H1 (cell line): ENCODE measurements around the gene NOS2. TPM values are rescaled to one million over a fixed set of nuclear protein-coding genes. Genes with fewer than 3 reads are reported as not detected.

Experiments used
- CTCF ChIA-PET: fragments of 300-600 bp; sonication (Branson Sonifier 250); formaldehyde crosslinking; loops from one replicate; lab custom pipeline; 2021; ENCODE audit not compliant: partially characterized antibody; lab: Charles Lee
- POLR2A ChIA-PET: fragments of 300-600 bp; sonication (Branson Sonifier 250); formaldehyde crosslinking; loops from one replicate; lab custom pipeline; 2021; ENCODE audit warnings: inconsistent platforms; ENCODE audit not compliant: partially characterized antibody; lab: Charles Lee
- DNase-seq, 2 experiments: peaks; one replicate each; pipeline versions ENCODE4 v3.0.0 to v3.0.0-alpha.2; 2010 to 2022; ENCODE audit warnings: low spot score in 2 of 2, low read depth in 1 of 2, mixed read lengths in 1 of 2
- FAIRE-seq: peaks from 2 replicates; lab custom pipeline; 2011; peaks lifted over from hg19 to GRCh38; lab: Jason Lieb, UNC
- H2AFZ ChIP-seq: 2 replicates; pipeline ENCODE4 v1.8.1; 2012; ENCODE audit warnings: low read length, inconsistent platforms
- H2AK5ac ChIP-seq: 2 replicates; pipeline ENCODE4 v1.6.1; 2013; ENCODE audit warnings: low read depth, low read length
- H2BK120ac ChIP-seq: replicated peaks from 2 replicates; pipeline ENCODE3; 2013; ENCODE audit warnings: low read depth, low read length, inconsistent platforms
- H2BK12ac ChIP-seq: 2 replicates; pipeline ENCODE4 v1.6.1; 2013; ENCODE audit warnings: low read depth, low read length
- H2BK15ac ChIP-seq: 2 replicates; pipeline ENCODE4 v1.6.1; 2013; ENCODE audit warnings: low read length
- H2BK20ac ChIP-seq: 2 replicates; pipeline ENCODE4 v1.6.1; 2013; ENCODE audit warnings: low read length
- H2BK5ac ChIP-seq: 2 replicates; pipeline ENCODE4 v1.6.1; 2013; ENCODE audit warnings: low read depth, low read length
- H3K14ac ChIP-seq: 2 replicates; pipeline ENCODE4 v1.6.1; 2013; ENCODE audit warnings: inconsistent platforms; ENCODE audit not compliant: insufficient read length
- H3K18ac ChIP-seq: 2 replicates; pipeline ENCODE4 v1.6.1; 2013; ENCODE audit warnings: low read length; ENCODE audit errors: extremely low read depth
- H3K23ac ChIP-seq: 2 replicates; pipeline ENCODE4 v1.6.1; 2013; ENCODE audit warnings: inconsistent platforms; ENCODE audit not compliant: insufficient read length
- H3K23me2 ChIP-seq: 2 replicates; pipeline ENCODE4 v1.6.1; 2013; ENCODE audit warnings: low read depth, low read length
- H3K27ac ChIP-seq: 2 replicates; pipeline ENCODE4 v1.6.1; 2011; ENCODE audit warnings: low read depth, low read length, inconsistent platforms
- H3K27me3 ChIP-seq, 4 experiments: replicated peaks in 1 of 4; 1 replicate in 1 of 4; 2 replicates in 3 of 4; pipeline versions ENCODE4 v1.6.1 to v1.8.1; 2011 to 2013; ENCODE audit warnings: low read length in 3 of 4, mild to moderate bottlenecking in 3 of 4, inconsistent platforms in 2 of 4, mixed read lengths in 2 of 4, moderate library complexity in 1 of 4; ENCODE audit not compliant: control insufficient read depth in 3 of 4, insufficient read depth in 3 of 4; ENCODE audit errors: extremely low read depth in 1 of 4
- H3K36me3 ChIP-seq, 4 experiments: 2 replicates each; pipeline versions ENCODE4 v1.6.1 to v1.8.1; 2011 to 2013; ENCODE audit warnings: mild to moderate bottlenecking in 4 of 4, low read length in 3 of 4, moderate library complexity in 2 of 4, control low read depth in 1 of 4, inconsistent platforms in 1 of 4; ENCODE audit not compliant: insufficient read depth in 4 of 4, control insufficient read depth in 2 of 4
- H3K4ac ChIP-seq: replicated peaks from 2 replicates; pipeline ENCODE3; 2013; ENCODE audit warnings: low read length, low read depth, mixed read lengths, inconsistent platforms; ENCODE audit not compliant: insufficient read length
- H3K4me1 ChIP-seq, 4 experiments: replicated peaks in 1 of 4; 1 replicate in 1 of 4; 2 replicates in 3 of 4; pipeline versions ENCODE4 v1.6.1 to v1.8.1; 2011 to 2013; ENCODE audit warnings: low read length in 3 of 4, inconsistent platforms in 2 of 4, mixed read lengths in 1 of 4; ENCODE audit not compliant: insufficient read depth in 4 of 4, control insufficient read depth in 3 of 4
- H3K4me2 ChIP-seq, 2 experiments: 2 replicates each; pipeline versions ENCODE4 v1.6.1 to v1.8.1; 2011 to 2013; ENCODE audit warnings: low read depth in 2 of 2, low read length in 2 of 2, control low read depth in 1 of 2, inconsistent platforms in 1 of 2, mild to moderate bottlenecking in 1 of 2; ENCODE audit not compliant: insufficient read depth in 1 of 2
- H3K4me3 ChIP-seq, 4 experiments: fragments of 200-600, 300-600 bp in 1 of 4; sonication (generic), shearing (Covaris generic), sonication (Bioruptor Twin) in 1 of 4; 2 replicates each; pipeline versions ENCODE4 v1.5.1 to v1.8.1; 2011 to 2016; ENCODE audit warnings: low read length in 4 of 4, low read depth in 3 of 4, control low read depth in 2 of 4, inconsistent platforms in 2 of 4, mild to moderate bottlenecking in 2 of 4, mixed read lengths in 1 of 4, moderate library complexity in 1 of 4; ENCODE audit not compliant: insufficient read depth in 2 of 4; ENCODE audit errors: extremely low read depth in 1 of 4
- H3K56ac ChIP-seq: replicated peaks from 2 replicates; pipeline ENCODE3; 2013; ENCODE audit warnings: low read depth, mild to moderate bottlenecking, mixed read lengths, low read length, inconsistent platforms; ENCODE audit not compliant: insufficient read length
- H3K79me1 ChIP-seq: 2 replicates; pipeline ENCODE4 v1.6.1; 2013; ENCODE audit warnings: low read depth, low read length, control low read depth
- H3K79me2 ChIP-seq, 2 experiments: 2 replicates each; pipeline versions ENCODE4 v1.6.1 to v1.8.1; 2012 to 2013; ENCODE audit warnings: low read length in 2 of 2, mild to moderate bottlenecking in 2 of 2, inconsistent platforms in 1 of 2; ENCODE audit not compliant: insufficient read depth in 2 of 2, control insufficient read depth in 1 of 2
- H3K9ac ChIP-seq, 4 experiments: replicated peaks in 1 of 4; 1 replicate in 1 of 4; 2 replicates in 3 of 4; pipeline versions ENCODE4 v1.6.1 to v1.8.1; 2011 to 2013; ENCODE audit warnings: low read depth in 3 of 4, low read length in 3 of 4, control low read depth in 2 of 4, mild to moderate bottlenecking in 2 of 4, moderate library complexity in 2 of 4, inconsistent platforms in 1 of 4; ENCODE audit errors: extremely low read depth in 1 of 4
- H3K9me3 ChIP-seq, 2 experiments: 2 replicates each; pipeline versions ENCODE4 v1.6.1 to v1.8.1; 2012 to 2013; ENCODE audit warnings: mild to moderate bottlenecking in 2 of 2, moderate library complexity in 2 of 2, control low read depth in 1 of 2, inconsistent platforms in 1 of 2, low read depth in 1 of 2, low read length in 1 of 2, mixed read lengths in 1 of 2; ENCODE audit not compliant: insufficient read depth in 2 of 2
- H4K20me1 ChIP-seq, 2 experiments: replicated peaks in 1 of 2; 2 replicates each; pipeline versions ENCODE3 to v1.8.1; 2011 to 2013; ENCODE audit warnings: inconsistent platforms in 2 of 2, low read length in 2 of 2, mild to moderate bottlenecking in 1 of 2; ENCODE audit not compliant: insufficient read depth in 2 of 2, control insufficient read depth in 1 of 2
- H4K5ac ChIP-seq: 2 replicates; pipeline ENCODE4 v1.6.1; 2013; ENCODE audit warnings: low read length, low read depth, mixed read lengths, inconsistent platforms; ENCODE audit not compliant: insufficient read length
- H4K8ac ChIP-seq: 2 replicates; pipeline ENCODE4 v1.8.0; 2013; ENCODE audit warnings: mild to moderate bottlenecking, moderate library complexity, low read length, inconsistent platforms; ENCODE audit not compliant: insufficient read depth; ENCODE audit errors: extremely low read depth
- H4K91ac ChIP-seq: replicated peaks from 2 replicates; pipeline ENCODE3; 2013; ENCODE audit warnings: low read length, mixed read lengths, inconsistent platforms; ENCODE audit not compliant: insufficient read length
- EGR1 ChIP-seq: IDR thresholded peaks from 2 replicates; pipeline ENCODE4 v1.6.1; 2011; ENCODE audit warnings: low read depth, low read length, borderline replicate concordance
- EZH2 ChIP-seq: fragments of 200-600 bp; sonication (generic); IDR thresholded peaks from 2 replicates; pipeline ENCODE4 v1.7.1; 2012; ENCODE audit warnings: low read depth, mild to moderate bottlenecking, moderate library complexity, low read length, inconsistent platforms; ENCODE audit not compliant: severe bottlenecking
- HDAC2 ChIP-seq, 2 experiments: fragments of 300-600 bp in 1 of 2; sonication (generic) in 1 of 2; IDR thresholded peaks; 2 replicates each; pipeline ENCODE4 v1.6.1; 2011 to 2012; ENCODE audit warnings: low read depth in 2 of 2, low read length in 2 of 2, mild to moderate bottlenecking in 2 of 2, moderate library complexity in 2 of 2, borderline replicate concordance in 1 of 2, inconsistent platforms in 1 of 2
- HDAC6 ChIP-seq: IDR thresholded peaks from one replicate; pipeline ENCODE4 v1.7.1; 2012; ENCODE audit warnings: low read depth, mild to moderate bottlenecking, inconsistent platforms, low read length, moderate library complexity
- KDM5A ChIP-seq: fragments of 200-600 bp; IDR thresholded peaks from 2 replicates; pipeline ENCODE4 v1.7.1; 2012; ENCODE audit warnings: mild to moderate bottlenecking, low read length, inconsistent platforms, mixed read lengths
- PHF8 ChIP-seq: fragments of 200-600 bp; sonication (generic); conservative IDR thresholded peaks from 2 replicates; pipeline ENCODE4 v1.7.1; 2012; ENCODE audit warnings: low read depth, mild to moderate bottlenecking, inconsistent platforms, low read length, moderate library complexity
- POU5F1 ChIP-seq: IDR thresholded peaks from 2 replicates; pipeline ENCODE4 v1.6.1; 2011; ENCODE audit warnings: low read depth, mild to moderate bottlenecking, low read length, moderate library complexity
- RAD21 ChIP-seq, 2 experiments: IDR thresholded peaks in 1 of 2; conservative IDR thresholded peaks in 1 of 2; 2 replicates each; pipeline ENCODE4 v1.6.1; 2011; ENCODE audit warnings: low read depth in 2 of 2, low read length in 2 of 2, improper control_type of control experiment in 1 of 2, inconsistent platforms in 1 of 2, mild to moderate bottlenecking in 1 of 2, moderate library complexity in 1 of 2
- RXRA ChIP-seq: IDR thresholded peaks from 2 replicates; pipeline ENCODE4 v1.6.1; 2011; ENCODE audit warnings: low read depth, mild to moderate bottlenecking, low read length, moderate library complexity; ENCODE audit not compliant: insufficient read depth
- SIRT6 ChIP-seq: IDR thresholded peaks from one replicate; pipeline ENCODE4 v1.7.1; 2012; ENCODE audit warnings: low read length, inconsistent platforms
- USF2 ChIP-seq: IDR thresholded peaks from 2 replicates; pipeline ENCODE4 v1.6.1; 2011; ENCODE audit warnings: low read length, improper control_type of control experiment
- WGBS, 2 experiments: shearing (Covaris generic) in 1 of 2; methylation state at CpG; one replicate each; pipeline versions ENCODE4 v1.1.6 to v1.1.7; 2013 to 2015; ENCODE audit warnings: low lambda C conversion rate in 2 of 2, mixed read lengths in 2 of 2, inconsistent platforms in 1 of 2, low coverage in 1 of 2, missing lambda C conversion rate in 1 of 2; ENCODE audit not compliant: insufficient replicate concordance in 2 of 2, insufficient coverage in 1 of 2, insufficient read length in 1 of 2; ENCODE audit errors: extremely low coverage in 1 of 2, missing lambda C conversion rate in 1 of 2; 5-methylcytosine and 5-hydroxymethylcytosine counted together
- polyA plus RNA-seq, 7 experiments: library from polyadenylated mRNA; depleted of rRNA in 3 of 7; stranded (reverse) in 5 of 7; unstranded in 2 of 7; fragments of >200 nt in 5 of 7; fragments of 200-250 nt in 2 of 7; gene quantifications; 1 replicate in 5 of 7; 2 replicates in 1 of 7; 4 replicates in 1 of 7; pipeline versions ENCODE4 v1.2.1 to v1.2.3, GENCODE V29; 2011 to 2013; ENCODE audit warnings: missing spikeins in 2 of 7, mixed read lengths in 2 of 7
- total RNA-seq: library from RNA; stranded (reverse); fragmentation: NEBNext Ultra II Directional; extraction: Animal tissue kit (Norgen Biotek cat#: 25700); gene quantifications from 2 replicates; pipeline ENCODE4 v1.2.1, GENCODE V29; 2021

The NOS2 gene
- total and polyA plus RNA-seq, 2 of the 8 experiments (the other 6 are each of a cell fraction or from before 2014, with no cell fraction given), result 1.0 to 1.9 TPM

GRCh38 chr17:27816946-27817345, 16.6 kb upstream of the NOS2 start:
- Histone ChIP-seq H3K23ac (no peak overlapping the region), H3K79me1 (no peaks in the 10 kb centered on the region), H4K8ac (no peak overlapping the region), H3K4ac (no peak overlapping the region), H3K27me3 (no peaks in the 10 kb centered on the region), H3K4me1 (no peaks in the 10 kb centered on the region), H2BK20ac (no peak overlapping the region), H2BK12ac (no peak overlapping the region), H2AK5ac (no peak overlapping the region), H2BK15ac (no peak overlapping the region), H3K4me2 (no peak overlapping the region), H2AFZ (no peak overlapping the region), H3K23me2 (no peaks in the 10 kb centered on the region), H2BK120ac (no peak overlapping the region), H3K4me3 (no peak overlapping the region), H3K9me3 (peaks cover 0 to 5% of the 10 kb centered on the region in 2 experiments; a peak in 1 of 4 replicates), H3K14ac (no peak overlapping the region), H3K9ac (no peak overlapping the region), H3K27ac (no peak overlapping the region), H3K18ac (no peak overlapping the region), H4K5ac (no peak overlapping the region), H4K91ac (no peak overlapping the region), H4K20me1 (no peaks in the 10 kb centered on the region), H3K36me3 (no peaks in the 10 kb centered on the region), H3K79me2 (no peaks in the 10 kb centered on the region), H2BK5ac (no peak overlapping the region), H3K56ac (no peak overlapping the region)
- ChIA-PET CTCF (interaction anchor here (1.2 to 1.5 kb wide), 2 partner anchors 8 to 11 kb away, joined by 5 to 6 read pairs; no protein-coding TSS in a partner anchor), POLR2A (no interaction called here)
- 93% methylated on average over 3 of the region's 3 CpGs; no CpG with 5 or more reads in 1 of the 2 experiments for WGBS, 2 experiments
- no peak for FAIRE-seq
- no peak for DNase-seq
- no peak for TF ChIP-seq KDM5A
- no peak for TF ChIP-seq HDAC6
- no peak for TF ChIP-seq PHF8
- no peak for TF ChIP-seq POU5F1
- TF ChIP-seq EZH2, result no peak
- no peak for TF ChIP-seq RAD21 (IDR thresholded peaks at IDR 0.05 in 1 of 2, conservative IDR thresholded peaks at IDR 0.05 in 1 of 2; ENCODE audit: low read depth in 2 of 2, low read length in 2 of 2)
- TF ChIP-seq RXRA, result no peak
- no peak for TF ChIP-seq HDAC2 (IDR thresholded peaks at IDR 0.05; ENCODE audit: borderline replicate concordance in 1 of 2, low read depth in 2 of 2, low read length in 2 of 2)
- TF ChIP-seq USF2, result no peak
- no peak for TF ChIP-seq EGR1
- no peak for TF ChIP-seq SIRT6
